Liver (tissue), 3 donors: ENCODE results near the gene IMMP1L.

ENCODE experiments used
- CTCF ChIP-seq: fragments of 150-350 bp; IDR thresholded peaks from 2 replicates; pipeline ENCODE4 v1.5.1; 2017; ENCODE audit warnings: improper control_type of control experiment, low read depth, low read length; ENCODE audit not compliant: missing input control
- EGR1 ChIP-seq, 2 donors: IDR thresholded peaks; 2 replicates each; pipeline ENCODE4 v1.6.1; 2016 to 2018; ENCODE audit warnings: antibody characterized with exemption in 2 of 2, low read depth in 2 of 2
- GABPA ChIP-seq, 2 donors: IDR thresholded peaks in 1 of 2; conservative IDR thresholded peaks in 1 of 2; 2 replicates each; pipeline ENCODE4 v1.6.1; 2016; ENCODE audit warnings: antibody characterized with exemption in 2 of 2, mild to moderate bottlenecking in 1 of 2, moderate library complexity in 1 of 2
- MAX ChIP-seq: IDR thresholded peaks from 2 replicates; pipeline ENCODE4 v1.6.1; 2016; ENCODE audit warnings: antibody characterized with exemption
- NR2F2 ChIP-seq: IDR thresholded peaks from 2 replicates; pipeline ENCODE4 v1.6.1; 2016; ENCODE audit warnings: antibody characterized with exemption
- RAD21 ChIP-seq, 2 donors: IDR thresholded peaks; 2 replicates each; pipeline ENCODE4 v1.6.1; 2016; ENCODE audit warnings: antibody characterized with exemption in 2 of 2, mild to moderate bottlenecking in 2 of 2
- REST ChIP-seq: IDR thresholded peaks from 2 replicates; pipeline ENCODE4 v1.6.1; 2016; ENCODE audit warnings: antibody characterized with exemption, mild to moderate bottlenecking
- RXRA ChIP-seq, 2 donors: IDR thresholded peaks; 2 replicates each; pipeline ENCODE4 v1.6.1; 2017 to 2018; ENCODE audit warnings: antibody characterized with exemption in 2 of 2, mild to moderate bottlenecking in 1 of 2
- ZBTB33 ChIP-seq: IDR thresholded peaks from 2 replicates; pipeline ENCODE4 v1.6.1; 2016; ENCODE audit warnings: antibody characterized with exemption
- TF ChIP-seq, protein P1 (sequence below): IDR thresholded peaks from 2 replicates; pipeline ENCODE4 v1.6.1; 2016; ENCODE audit warnings: antibody characterized with exemption
- donor health status: healthy.
- donor health status: healthy.

- no peak for TF ChIP-seq CTCF
- TF ChIP-seq EGR1 (IDR thresholded peaks at IDR 0.05; ENCODE audit: low read depth in 2 of 2): no peak
- no peak for TF ChIP-seq ZBTB33
- no peak for TF ChIP-seq REST
- TF ChIP-seq RXRA (IDR thresholded peaks at IDR 0.05): no peak
- TF ChIP-seq, protein P1, sequence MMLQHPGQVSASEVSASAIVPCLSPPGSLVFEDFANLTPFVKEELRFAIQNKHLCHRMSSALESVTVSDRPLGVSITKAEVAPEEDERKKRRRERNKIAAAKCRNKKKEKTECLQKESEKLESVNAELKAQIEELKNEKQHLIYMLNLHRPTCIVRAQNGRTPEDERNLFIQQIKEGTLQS: no peak
- no peak for TF ChIP-seq GABPA (IDR thresholded peaks at IDR 0.05 in 1 of 2, conservative IDR thresholded peaks at IDR 0.05 in 1 of 2)
- no peak for TF ChIP-seq MAX
- TF ChIP-seq RAD21 (IDR thresholded peaks at IDR 0.05): no peak
- no peak for TF ChIP-seq NR2F2
These were observed 54.2 kb downstream of the IMMP1L start for GRCh38 chr11:31455177-31455576.
